Mesenchymal stem cell (in vitro differentiated cells and primary cell): Measurements from ENCODE around the gene FAAP100.

Experiments used
- DNase-seq: peaks from one replicate; pipeline ENCODE4 v3.0.0-alpha.2; 2013
- H2AFZ ChIP-seq: one replicate; pipeline ENCODE4 v1.6.1; 2013; ENCODE audit warnings: low read depth, mild to moderate bottlenecking, control low read depth, inconsistent platforms, low read length, moderate library complexity
- H2AK5ac ChIP-seq: 2 replicates; pipeline ENCODE4 v1.6.1; 2013; ENCODE audit warnings: low read length, moderate library complexity, mild to moderate bottlenecking, inconsistent platforms; ENCODE audit not compliant: severe bottlenecking
- H2BK120ac ChIP-seq: one replicate; pipeline ENCODE4 v1.6.1; 2013; ENCODE audit warnings: low read depth, mild to moderate bottlenecking, inconsistent platforms, low read length, moderate library complexity
- H2BK12ac ChIP-seq, 2 experiments: one replicate each; pipeline ENCODE4 v1.6.1; 2013; ENCODE audit warnings: inconsistent platforms in 2 of 2, low read length in 2 of 2, mild to moderate bottlenecking in 2 of 2, moderate library complexity in 2 of 2, control low read depth in 1 of 2
- H2BK15ac ChIP-seq: one replicate; pipeline ENCODE4 v1.6.1; 2013; ENCODE audit warnings: mild to moderate bottlenecking, low read depth, inconsistent platforms; ENCODE audit not compliant: poor library complexity, severe bottlenecking
- H2BK5ac ChIP-seq: 2 replicates; pipeline ENCODE4 v1.6.1; 2013; ENCODE audit warnings: low read depth, mild to moderate bottlenecking, low read length, control low read depth, inconsistent platforms; ENCODE audit not compliant: poor library complexity, severe bottlenecking
- H3K14ac ChIP-seq, 2 experiments: one replicate each; pipeline ENCODE4 v1.6.1; 2013; ENCODE audit warnings: inconsistent platforms in 2 of 2, low read length in 2 of 2, control low read depth in 1 of 2, mild to moderate bottlenecking in 1 of 2, moderate library complexity in 1 of 2
- H3K18ac ChIP-seq, 2 experiments: one replicate each; pipeline ENCODE4 v1.6.1; 2013; ENCODE audit warnings: inconsistent platforms in 2 of 2, low read length in 2 of 2, control low read depth in 1 of 2, low read depth in 1 of 2, mild to moderate bottlenecking in 1 of 2
- H3K23ac ChIP-seq, 2 experiments: one replicate each; pipeline ENCODE4 v1.6.1; 2013; ENCODE audit warnings: inconsistent platforms in 2 of 2, low read length in 2 of 2, mild to moderate bottlenecking in 2 of 2, moderate library complexity in 2 of 2, control low read depth in 1 of 2
- H3K27ac ChIP-seq: 2 replicates; pipeline ENCODE4 v1.5.1; 2013; ENCODE audit warnings: mild to moderate bottlenecking, moderate library complexity, low read length, control low read depth, inconsistent platforms; ENCODE audit not compliant: poor library complexity, severe bottlenecking
- H3K27me3 ChIP-seq, 2 experiments: 2 replicates each; pipeline versions ENCODE4 v1.6.1 to v1.7.0; 2013; ENCODE audit warnings: low read length in 2 of 2, mild to moderate bottlenecking in 2 of 2, moderate library complexity in 2 of 2, control low read depth in 1 of 2, inconsistent platforms in 1 of 2; ENCODE audit not compliant: control insufficient read depth in 1 of 2, insufficient read depth in 1 of 2
- H3K36me3 ChIP-seq, 2 experiments: 2 replicates each; pipeline versions ENCODE4 v1.6.1 to v1.7.0; 2013; ENCODE audit warnings: low read length in 2 of 2, control low read depth in 1 of 2, inconsistent platforms in 1 of 2, low read depth in 1 of 2, mild to moderate bottlenecking in 1 of 2; ENCODE audit not compliant: insufficient read depth in 2 of 2, control insufficient read depth in 1 of 2
- H3K4ac ChIP-seq, 2 experiments: one replicate each; pipeline ENCODE4 v1.6.1; 2013; ENCODE audit warnings: inconsistent platforms in 2 of 2, low read length in 2 of 2, mild to moderate bottlenecking in 2 of 2, moderate library complexity in 2 of 2, control low read depth in 1 of 2, low read depth in 1 of 2
- H3K4me1 ChIP-seq: 2 replicates; pipeline ENCODE4 v1.6.1; 2013; ENCODE audit warnings: low read depth, low read length, control low read depth; ENCODE audit not compliant: control insufficient read depth, insufficient read depth
- H3K4me2 ChIP-seq: 2 replicates; pipeline ENCODE4 v1.6.1; 2013; ENCODE audit warnings: low read length, mild to moderate bottlenecking, inconsistent platforms; ENCODE audit not compliant: poor library complexity, severe bottlenecking
- H3K4me3 ChIP-seq, 2 experiments: 2 replicates each; pipeline versions ENCODE4 v1.5.1 to v1.7.0; 2013; ENCODE audit warnings: low read length in 2 of 2, mild to moderate bottlenecking in 2 of 2, control low read depth in 1 of 2, low read depth in 1 of 2; ENCODE audit not compliant: insufficient read depth in 1 of 2
- H3K79me1 ChIP-seq: replicated peaks from 2 replicates; pipeline ENCODE4 v1.6.1; 2013; ENCODE audit warnings: mild to moderate bottlenecking, control low read depth, low read length, inconsistent platforms; ENCODE audit not compliant: poor library complexity, severe bottlenecking
- H3K9ac ChIP-seq: 2 replicates; pipeline ENCODE4 v1.7.0; 2013; ENCODE audit warnings: mild to moderate bottlenecking, low read length, moderate library complexity
- H3K9me3 ChIP-seq: 2 replicates; pipeline ENCODE4 v1.7.0; 2013; ENCODE audit warnings: mild to moderate bottlenecking, low read length; ENCODE audit not compliant: control insufficient read depth
- H4K8ac ChIP-seq: one replicate; pipeline ENCODE4 v1.6.1; 2013; ENCODE audit warnings: inconsistent platforms, mild to moderate bottlenecking, low read length, moderate library complexity
- H4K91ac ChIP-seq: one replicate; pipeline ENCODE4 v1.6.1; 2013; ENCODE audit warnings: mild to moderate bottlenecking, low read length, inconsistent platforms
- WGBS: methylation state at CpG from one replicate; pipeline ENCODE4 v1.1.7; 2013; ENCODE audit warnings: mixed read lengths; 5-methylcytosine and 5-hydroxymethylcytosine counted together

Gene FAAP100

DNA sequence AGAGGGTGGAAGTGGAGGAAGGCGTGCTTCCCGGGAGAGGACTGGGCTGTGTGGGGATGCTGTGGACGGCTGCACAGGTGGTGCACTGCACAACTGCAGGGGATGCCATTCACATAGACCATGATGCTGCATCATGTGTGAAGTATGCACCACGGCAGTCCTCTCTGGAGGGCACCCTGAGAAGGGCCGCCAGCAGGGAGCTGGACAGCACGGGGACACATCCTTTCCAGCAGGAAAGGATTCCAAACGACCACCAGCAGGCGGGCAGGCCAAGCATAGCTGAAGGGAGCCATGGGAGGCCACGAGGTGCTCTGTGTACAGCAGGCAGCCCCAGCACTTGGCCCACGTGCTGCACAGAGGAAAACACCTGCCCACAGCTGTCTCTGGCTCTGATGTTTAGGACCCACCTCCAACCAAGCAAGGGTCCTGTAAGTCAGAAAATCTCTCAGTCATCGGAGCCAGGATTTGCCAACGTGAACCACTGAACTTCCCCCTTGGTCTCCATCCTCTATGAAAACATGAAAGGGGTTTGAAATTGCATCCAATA is 49.6 kb downstream of the FAAP100 start:
- no peak overlapping the region for H3K4ac ChIP-seq
- H3K4me1 ChIP-seq, result peaks cover 16% of the 10 kb centered on the region
- no peaks in the 10 kb centered on the region for H3K79me1 ChIP-seq
- H2BK15ac ChIP-seq, result no peak overlapping the region
- peaks cover 0 to 29% of the 10 kb centered on the region in 2 experiments for H3K27me3 ChIP-seq
- no peak overlapping the region for H3K4me3 ChIP-seq
- H2BK120ac ChIP-seq, result no peak overlapping the region
- 77% methylated on average over 12 of the region's 12 CpGs for WGBS
- no peak overlapping the region for H3K23ac ChIP-seq
- no peak for DNase-seq
- H2BK12ac ChIP-seq, result no peak overlapping the region
- H4K8ac ChIP-seq, result no peak overlapping the region
- no peaks in the 10 kb centered on the region for H3K9me3 ChIP-seq
- no peak overlapping the region for H3K27ac ChIP-seq
- no peak overlapping the region for H3K9ac ChIP-seq
- H2AK5ac ChIP-seq, result no peak overlapping the region
- H2AFZ ChIP-seq, result no peak overlapping the region
- H2BK5ac ChIP-seq, result no peak overlapping the region
- H4K91ac ChIP-seq, result no peak overlapping the region
- H3K36me3 ChIP-seq, result peaks cover 0 to 3% of the 10 kb centered on the region in 2 experiments
- no peak overlapping the region for H3K18ac ChIP-seq
- H3K4me2 ChIP-seq, result no peak overlapping the region
- no peak overlapping the region for H3K14ac ChIP-seq

DNA sequence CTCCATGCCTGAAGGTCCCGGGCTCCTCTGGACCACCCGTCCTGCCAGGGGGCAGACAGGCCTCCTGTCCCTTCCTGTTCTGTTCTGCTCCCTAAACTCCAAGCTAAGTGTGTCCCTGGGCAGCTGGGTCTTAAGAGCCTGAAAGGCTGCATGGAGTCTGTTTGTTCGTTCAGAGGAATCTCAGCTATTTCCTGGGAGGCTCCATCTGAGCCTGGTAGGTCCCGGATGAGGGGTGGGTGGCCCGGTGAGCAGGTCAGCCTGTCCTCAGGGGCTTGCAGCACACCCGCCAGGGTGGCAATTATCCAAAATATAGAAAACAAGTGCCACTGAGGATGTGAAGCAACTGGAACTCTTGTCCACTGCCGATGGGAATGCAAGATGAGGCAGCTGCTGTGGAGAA is 52.1 kb downstream of the FAAP100 start:
- Histone ChIP-seq H3K9me3 (no peaks in the 10 kb centered on the region), H3K18ac (peak overlapping the region in 1 of 2 experiments; percentile 93), H2AK5ac (no peak overlapping the region), H3K4ac (no peak overlapping the region), H3K14ac (no peak overlapping the region), H3K79me1 (no peaks in the 10 kb centered on the region), H4K91ac (peak overlapping the region; percentile 78), H2BK5ac (no peak overlapping the region), H2AFZ (no peak overlapping the region), H3K23ac (no peak overlapping the region), H3K4me1 (peaks cover 16% of the 10 kb centered on the region), H2BK12ac (no peak overlapping the region), H3K4me3 (no peak overlapping the region), H3K9ac (no peak overlapping the region), H3K27me3 (peaks cover 0 to 43% of the 10 kb centered on the region in 2 experiments), H3K4me2 (no peak overlapping the region), H2BK15ac (peak overlapping the region; percentile 80), H2BK120ac (no peak overlapping the region), H3K36me3 (peaks cover 0 to 3% of the 10 kb centered on the region in 2 experiments), H4K8ac (peak overlapping the region; percentile 92), H3K27ac (no peak overlapping the region)
- no peak for DNase-seq
- 30% methylated on average over 7 of the region's 7 CpGs for WGBS

DNA sequence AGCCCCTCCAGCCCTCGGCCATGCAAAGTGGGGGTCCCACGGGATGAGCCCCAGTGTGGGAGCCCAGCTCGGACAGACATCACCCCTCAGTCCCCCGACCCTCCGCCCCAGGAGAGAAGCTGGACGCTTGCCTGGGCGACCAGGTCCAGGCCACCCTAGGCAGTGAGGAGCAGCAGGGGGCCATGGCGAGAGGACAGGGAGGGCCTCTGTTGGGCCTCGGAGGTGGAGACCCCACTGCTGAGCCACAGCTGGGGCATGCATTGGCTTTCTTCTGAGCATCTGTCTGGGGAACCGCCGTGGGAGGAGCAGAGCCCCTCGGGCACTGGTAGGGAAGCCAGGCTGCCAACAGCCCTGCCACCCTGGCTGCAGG is 52.6 kb downstream of the FAAP100 start:
- WGBS, result 91% methylated on average over 12 of the region's 12 CpGs
- Histone ChIP-seq H3K9me3 (no peaks in the 10 kb centered on the region), H3K27me3 (peaks cover 4 to 47% of the 10 kb centered on the region in 2 experiments)

DNA sequence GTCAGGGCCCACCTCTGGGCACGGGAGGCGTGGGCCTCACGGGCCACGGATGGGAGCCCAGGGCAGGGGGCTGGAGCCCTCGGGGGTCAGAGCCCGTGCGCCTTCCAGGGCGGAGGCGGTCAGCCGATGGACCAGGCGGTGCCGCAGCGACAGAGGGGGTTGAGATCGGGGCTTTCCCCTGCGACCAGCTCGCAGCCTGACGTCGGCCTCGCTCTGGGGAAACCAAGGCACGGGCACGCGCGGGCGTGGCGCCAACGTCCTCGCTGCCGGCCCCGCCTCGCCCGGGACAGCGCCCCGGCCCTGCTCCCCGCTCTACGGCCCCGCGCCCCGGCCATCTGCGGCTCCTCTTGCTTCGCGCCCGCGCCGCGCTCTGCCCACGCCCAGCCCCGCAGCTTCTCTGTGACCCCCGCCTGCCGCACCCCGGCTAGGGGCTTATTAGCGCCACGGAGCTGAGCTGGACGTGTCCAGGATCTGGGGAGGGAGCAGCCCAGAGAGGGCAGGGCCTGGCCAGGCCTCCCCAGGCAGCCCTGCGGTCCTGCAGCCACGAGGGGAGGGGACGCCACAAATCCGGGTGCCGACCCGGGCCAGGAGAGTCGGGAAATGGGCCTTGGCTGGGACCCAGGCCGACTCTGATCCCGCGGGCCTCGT is 53.1 kb downstream of the FAAP100 start:
- Histone ChIP-seq H2AK5ac (peak overlapping the region; percentile 24), H3K18ac (peak overlapping the region in 1 of 2 experiments; percentile 93), H3K27me3 (peaks cover 7 to 51% of the 10 kb centered on the region in 2 experiments), H3K9me3 (no peaks in the 10 kb centered on the region), H3K4me3 (no peak overlapping the region), H4K8ac (peak overlapping the region; percentile 92), H3K79me1 (no peaks in the 10 kb centered on the region), H2BK15ac (no peak overlapping the region), H2BK12ac (peak overlapping the region in 1 of 2 experiments; percentile 84), H2AFZ (no peak overlapping the region), H3K14ac (no peak overlapping the region), H3K36me3 (peaks cover 0 to 3% of the 10 kb centered on the region in 2 experiments), H3K4me1 (peaks cover 16% of the 10 kb centered on the region), H2BK5ac (no peak overlapping the region), H3K27ac (no peak overlapping the region), H3K23ac (no peak overlapping the region), H3K9ac (no peak overlapping the region), H3K4ac (no peak overlapping the region), H4K91ac (peak overlapping the region; percentile 78), H3K4me2 (no peak overlapping the region), H2BK120ac (no peak overlapping the region)
- WGBS, result 95% methylated on average over 63 of the region's 64 CpGs
- no peak for DNase-seq

More for the DNA sequence above, 52.6 kb downstream of the FAAP100 start:
- H3K9ac ChIP-seq, result no peak overlapping the region
- no peak overlapping the region for H3K4me3 ChIP-seq
- H2AFZ ChIP-seq, result no peak overlapping the region
- H2BK120ac ChIP-seq, result peak overlapping the region; percentile 30
- no peaks in the 10 kb centered on the region for H3K79me1 ChIP-seq
- H4K91ac ChIP-seq, result peak overlapping the region; percentile 78
- peak overlapping the region; percentile 24 for H2AK5ac ChIP-seq
- H2BK15ac ChIP-seq, result no peak overlapping the region
- peak overlapping the region; percentile 22 to 84 for H2BK12ac ChIP-seq
- H3K18ac ChIP-seq, result peak overlapping the region; percentile 42 to 93
- H4K8ac ChIP-seq, result peak overlapping the region; percentile 92
- H3K23ac ChIP-seq, result no peak overlapping the region
- no peak overlapping the region for H2BK5ac ChIP-seq
- peaks cover 0 to 3% of the 10 kb centered on the region in 2 experiments for H3K36me3 ChIP-seq
- H3K4me2 ChIP-seq, result no peak overlapping the region
- H3K4ac ChIP-seq, result no peak overlapping the region
- no peak overlapping the region for H3K14ac ChIP-seq
- H3K4me1 ChIP-seq, result peaks cover 16% of the 10 kb centered on the region
- H3K27ac ChIP-seq, result no peak overlapping the region
- DNase-seq, result no peak
